ENCODE results near the gene PIGT. TPM values are rescaled to one million over a fixed set of nuclear protein-coding genes. Genes with fewer than 3 reads are reported as not detected.

Gene PIGT
- 16.6 and 21.5 TPM in 2 replicates for total RNA-seq

GRCh38 chr20:45415822-45416637, at the start of gene PIGT:
Gene PIGT, plus strand, starts transcription at chr20:45416141. Its CDS starts 16 bp downstream, at chr20:45416157.

GRCh38 chr20:45378191-45378590, 37.8 kb upstream of the PIGT start, which contains the start of gene TP53TG5:
Gene TP53TG5, minus strand, starts transcription at chr20:45378325. Its CDS starts 89 bp downstream, at chr20:45378236.

GRCh38 chr20:45407783-45408645, 7.9 kb upstream of the PIGT start, which contains the start of gene DBNDD2:
Gene DBNDD2, plus strand, starts transcription at chr20:45408289. Its CDS starts 179 bp downstream, at chr20:45408468.

GRCh38 chr20:45469336-45470261, 53.7 kb downstream of the PIGT start, which contains the start of gene WFDC2:
Gene WFDC2, plus strand, starts transcription at chr20:45469753. Its CDS starts 29 bp downstream, at chr20:45469782.

Other genes starting within 250 kb of the PIGT start
- gene PI3, start 241.2 kb upstream of the PIGT start, total RNA-seq: not detected in 2 replicates
- not detected in 2 replicates for gene SEMG1, start 209.1 kb upstream of the PIGT start, total RNA-seq
- gene SEMG2, start 194.8 kb upstream of the PIGT start, total RNA-seq: not detected in 2 replicates
- gene SLPI, start 161.6 kb upstream of the PIGT start, total RNA-seq: 0.19 TPM in 1 of 2 replicates, not detected in the other
- not detected in 2 replicates for gene RBPJL, start 109.3 kb upstream of the PIGT start, total RNA-seq
- gene MATN4, start 107.8 kb upstream of the PIGT start, total RNA-seq: not detected in 2 replicates
- 16.2 and 48.7 TPM in 2 replicates for gene SDC4, start 67.7 kb upstream of the PIGT start, total RNA-seq
- gene SYS1, start 53.0 kb upstream of the PIGT start, total RNA-seq: 14.0 and 19.2 TPM in 2 replicates
- not detected in 2 replicates for gene TP53TG5, start 37.8 kb upstream of the PIGT start, total RNA-seq
- gene DBNDD2, start 7.9 kb upstream of the PIGT start, total RNA-seq: 4.3 and 4.6 TPM in 2 replicates
- gene WFDC2, start 53.6 kb downstream of the PIGT start, total RNA-seq: not detected in 2 replicates
- not detected in 2 replicates for gene SPINT3, start 99.5 kb downstream of the PIGT start, total RNA-seq
- gene WFDC6, start 123.3 kb downstream of the PIGT start, total RNA-seq: not detected in 2 replicates
- gene EPPIN, start 131.3 kb downstream of the PIGT start, total RNA-seq: not detected in 2 replicates
- not detected in 2 replicates for gene WFDC8, start 163.1 kb downstream of the PIGT start, total RNA-seq
- gene WFDC10A, start 213.6 kb downstream of the PIGT start, total RNA-seq: not detected in 2 replicates
- gene WFDC9, start 215.1 kb downstream of the PIGT start, total RNA-seq: not detected in 2 replicates